Measurements from ENCODE around the gene SDR42E1.

SDR42E1 gene

DNA sequence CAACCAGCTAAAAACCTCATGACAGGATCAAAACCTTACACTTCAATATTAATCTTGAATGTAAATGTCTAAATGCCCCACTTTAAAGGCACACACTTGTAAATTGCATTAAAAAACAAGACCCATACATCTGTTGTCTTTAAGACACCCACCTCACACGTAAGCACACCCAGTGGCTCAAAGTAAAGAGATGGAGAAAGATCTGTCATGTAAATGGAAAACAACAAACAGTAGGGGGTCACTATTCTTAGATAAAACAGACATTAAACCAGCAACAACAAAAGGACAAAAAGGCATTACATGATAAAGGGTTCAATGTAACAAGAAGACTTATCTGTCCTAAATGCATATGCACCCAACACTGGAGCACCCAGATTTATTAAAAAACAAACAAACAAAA lies 35.6 kb downstream of the SDR42E1 start:
- Histone ChIP-seq H3K36me3 (no peaks in the 10 kb centered on the region), H3K4me3 (ENCODE audit: low read depth in 1 of 2, low read length in 1 of 2) (no peak overlapping the region), H3K9me3 (no peaks in the 10 kb centered on the region), H3K27ac (no peak overlapping the region), H3K27me3 (peaks cover 6% of the 10 kb centered on the region), H3K4me1 (ENCODE audit: control insufficient read depth in 1 of 2, insufficient read depth in 1 of 2, low read depth in 1 of 2, low read length in 1 of 2) (no peaks in the 10 kb centered on the region)
- TF ChIP-seq, protein P1, sequence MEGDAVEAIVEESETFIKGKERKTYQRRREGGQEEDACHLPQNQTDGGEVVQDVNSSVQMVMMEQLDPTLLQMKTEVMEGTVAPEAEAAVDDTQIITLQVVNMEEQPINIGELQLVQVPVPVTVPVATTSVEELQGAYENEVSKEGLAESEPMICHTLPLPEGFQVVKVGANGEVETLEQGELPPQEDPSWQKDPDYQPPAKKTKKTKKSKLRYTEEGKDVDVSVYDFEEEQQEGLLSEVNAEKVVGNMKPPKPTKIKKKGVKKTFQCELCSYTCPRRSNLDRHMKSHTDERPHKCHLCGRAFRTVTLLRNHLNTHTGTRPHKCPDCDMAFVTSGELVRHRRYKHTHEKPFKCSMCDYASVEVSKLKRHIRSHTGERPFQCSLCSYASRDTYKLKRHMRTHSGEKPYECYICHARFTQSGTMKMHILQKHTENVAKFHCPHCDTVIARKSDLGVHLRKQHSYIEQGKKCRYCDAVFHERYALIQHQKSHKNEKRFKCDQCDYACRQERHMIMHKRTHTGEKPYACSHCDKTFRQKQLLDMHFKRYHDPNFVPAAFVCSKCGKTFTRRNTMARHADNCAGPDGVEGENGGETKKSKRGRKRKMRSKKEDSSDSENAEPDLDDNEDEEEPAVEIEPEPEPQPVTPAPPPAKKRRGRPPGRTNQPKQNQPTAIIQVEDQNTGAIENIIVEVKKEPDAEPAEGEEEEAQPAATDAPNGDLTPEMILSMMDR (IDR thresholded peaks at IDR 0.05): no peak

DNA sequence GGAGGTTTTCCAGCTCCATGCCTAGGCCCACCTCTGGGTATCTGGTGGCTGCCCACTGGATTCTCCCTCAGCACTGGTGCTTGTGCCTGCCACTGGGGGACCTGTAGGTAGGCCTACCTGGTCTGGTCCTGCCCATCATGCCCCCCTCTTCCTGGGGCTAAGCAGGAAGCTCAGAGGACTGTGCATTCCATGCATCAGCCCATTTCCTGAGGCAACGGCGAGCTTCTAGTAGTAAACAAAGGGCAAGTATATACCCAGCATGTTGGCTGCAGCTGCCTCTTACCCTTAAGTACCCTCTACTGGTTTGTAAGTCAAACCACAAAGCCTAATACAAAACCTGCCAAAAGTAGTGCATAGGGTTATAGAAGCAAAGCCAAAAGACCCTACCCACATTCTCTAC lies 37.5 kb downstream of the SDR42E1 start:
- Histone ChIP-seq H3K9me3 (no peaks in the 10 kb centered on the region), H3K4me1 (ENCODE audit: control insufficient read depth in 1 of 2, insufficient read depth in 1 of 2, low read depth in 1 of 2, low read length in 1 of 2) (no peaks in the 10 kb centered on the region), H3K27ac (no peak overlapping the region), H3K36me3 (no peaks in the 10 kb centered on the region), H3K4me3 (ENCODE audit: low read depth in 1 of 2, low read length in 1 of 2) (no peak overlapping the region), H3K27me3 (peaks cover 14% of the 10 kb centered on the region)
- TF ChIP-seq, protein P1 (IDR thresholded peaks at IDR 0.05): no peak

DNA sequence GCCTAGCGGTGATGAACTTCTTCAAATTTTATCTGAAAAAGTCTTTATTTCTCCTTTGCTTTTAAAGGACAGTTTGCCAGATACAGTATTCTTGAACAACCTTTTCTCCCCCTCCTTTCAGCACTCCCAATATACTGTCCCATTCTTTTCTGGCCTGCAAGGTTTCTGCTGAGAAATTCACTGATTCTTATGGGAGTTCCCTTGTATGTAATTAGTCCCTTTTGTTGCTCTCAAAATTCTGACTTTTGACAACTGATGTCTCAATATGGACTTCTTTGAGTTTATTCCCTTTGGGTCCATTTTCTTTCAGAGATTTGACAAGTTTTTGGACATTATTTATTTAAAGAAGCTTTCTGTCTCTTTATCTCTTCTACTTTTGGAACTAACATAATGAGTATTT lies 39.4 kb downstream of the SDR42E1 start:
- TF ChIP-seq, protein P1 (IDR thresholded peaks at IDR 0.05): no peak
- Histone ChIP-seq H3K4me1 (ENCODE audit: control insufficient read depth in 1 of 2, insufficient read depth in 1 of 2, low read depth in 1 of 2, low read length in 1 of 2) (no peaks in the 10 kb centered on the region), H3K27ac (no peak overlapping the region), H3K27me3 (peaks cover 14% of the 10 kb centered on the region), H3K36me3 (no peaks in the 10 kb centered on the region), H3K4me3 (ENCODE audit: low read depth in 1 of 2, low read length in 1 of 2) (no peak overlapping the region), H3K9me3 (no peaks in the 10 kb centered on the region)

DNA sequence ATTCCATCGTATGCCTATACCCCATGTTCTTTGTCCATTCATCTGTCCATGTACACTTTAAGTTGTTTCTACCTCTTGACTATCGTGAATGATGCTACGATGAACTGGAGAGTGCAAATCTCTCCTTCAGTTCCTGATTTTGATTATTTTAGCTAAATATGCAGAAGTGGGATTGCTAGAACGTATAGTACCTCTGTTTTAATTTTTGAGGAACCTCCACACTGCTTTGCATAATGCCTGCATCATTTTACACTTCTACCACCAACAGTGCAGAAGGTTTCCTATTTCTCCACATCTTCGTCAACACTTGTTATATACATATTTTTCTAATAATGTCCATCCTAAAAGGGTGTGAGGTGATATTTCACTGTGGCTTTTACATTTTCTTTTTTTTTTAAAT lies 43.9 kb downstream of the SDR42E1 start:
- Histone ChIP-seq H3K9me3 (no peaks in the 10 kb centered on the region), H3K27me3 (peaks cover 10% of the 10 kb centered on the region), H3K27ac (no peak overlapping the region), H3K4me1 (ENCODE audit: control insufficient read depth in 1 of 2, insufficient read depth in 1 of 2, low read depth in 1 of 2, low read length in 1 of 2) (no peaks in the 10 kb centered on the region), H3K36me3 (peaks cover 8% of the 10 kb centered on the region), H3K4me3 (ENCODE audit: low read depth in 1 of 2, low read length in 1 of 2) (no peak overlapping the region)
- TF ChIP-seq, protein P1 (IDR thresholded peaks at IDR 0.05): no peak

DNA sequence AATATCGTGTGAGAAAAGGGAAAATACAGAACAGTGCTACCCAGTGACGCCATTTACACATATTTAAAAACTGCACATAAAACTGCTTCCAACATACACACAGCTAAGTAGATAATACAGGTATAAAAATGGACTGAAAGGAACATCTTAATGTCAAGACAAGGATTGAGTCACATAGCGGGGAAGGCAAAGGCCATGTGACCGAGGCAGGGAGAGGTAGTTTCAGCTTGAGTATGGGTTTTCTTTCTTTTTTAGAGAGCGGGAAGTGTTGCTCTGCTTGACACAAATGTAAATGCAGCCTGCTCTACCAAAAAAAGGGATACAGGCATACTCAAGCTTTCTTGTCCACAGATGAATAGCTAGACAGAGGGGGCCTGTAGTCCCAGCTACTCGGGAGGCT lies 46.5 kb downstream of the SDR42E1 start:
- peaks cover 25% of the 10 kb centered on the region for H3K36me3 ChIP-seq
- no peak overlapping the region for H3K27ac ChIP-seq
- H3K4me1 ChIP-seq (ENCODE audit: control insufficient read depth in 1 of 2, insufficient read depth in 1 of 2, low read depth in 1 of 2, low read length in 1 of 2): no peaks in the 10 kb centered on the region
- no peaks in the 10 kb centered on the region for H3K9me3 ChIP-seq
- peaks cover 7% of the 10 kb centered on the region for H3K27me3 ChIP-seq
- H3K4me3 ChIP-seq (ENCODE audit: low read depth in 1 of 2, low read length in 1 of 2): no peak overlapping the region
- TF ChIP-seq, protein P1 (IDR thresholded peaks at IDR 0.05): no peak

Data from neutrophil (primary cell).